ENCODE data around the gene SLC4A1AP. TPM values are rescaled to one million over a fixed set of nuclear protein-coding genes. Genes with fewer than 3 reads are reported as not detected.

Gene SLC4A1AP
- total and polyA plus RNA-seq, 2 experiments from 2014 or later: 24.3 to 29.2 TPM

GRCh38 chr2:27714053-27714452, 50.4 kb downstream of the SLC4A1AP start:
- H3K27me3 Mint-ChIP-seq (ENCODE audit: insufficient read depth, low read depth, poor library complexity): peaks cover 11% of the 10 kb centered on the region
- no peaks in the 10 kb centered on the region; the same call in 2 of the 3 replicates for H3K36me3 Mint-ChIP-seq (ENCODE audit: low read depth)
- no peak overlapping the region for H3K27ac ChIP-seq (ENCODE audit: low read depth)
- peak overlapping the region; percentile 86 for H3K4me3 Mint-ChIP-seq
- no peaks in the 10 kb centered on the region for H3K79me2 ChIP-seq (replicated peaks; ENCODE audit: insufficient read depth)
- no peaks in the 10 kb centered on the region for H3K9me2 ChIP-seq (ENCODE audit: insufficient read depth)
- no peak overlapping the region for H3K27ac Mint-ChIP-seq
- H3K27me3 ChIP-seq (ENCODE audit: insufficient read depth): peaks cover 26% of the 10 kb centered on the region; the same call in 1 of the 2 replicates
- H3K4me1 ChIP-seq (ENCODE audit: insufficient read depth): 0 out of 2 replicates have a peak, but pooled peaks cover 7% of the 10 kb centered on the region
- DNase-seq (ENCODE audit: low spot score) (no peak), ATAC-seq (no peak)
- H3K4me2 ChIP-seq: peak overlapping the region; percentile 95; the same call in 1 of the 2 replicates
- no peak overlapping the region for H2AFZ ChIP-seq
- peak overlapping the region; percentile 93; the same call in 1 of the 2 replicates for H3K4me3 ChIP-seq
- H3K36me3 ChIP-seq (ENCODE audit: insufficient read depth): no peaks in the 10 kb centered on the region
- H4K20me1 ChIP-seq (replicated peaks; ENCODE audit: insufficient read depth): no peaks in the 10 kb centered on the region
- H3F3A ChIP-seq (replicated peaks; ENCODE audit: low read depth): no peaks in the 10 kb centered on the region; the same call in 1 of the 2 replicates
- TF ChIP-seq JUNB (IDR thresholded peaks at IDR 0.05; ENCODE audit: unreplicated experiment) (no peak), POLR2AphosphoS5 (IDR thresholded peaks at IDR 0.05; ENCODE audit: low read depth) (no peak), REST (IDR thresholded peaks at IDR 0.05; ENCODE audit: unreplicated experiment) (no peak), CTCF (conservative IDR thresholded peaks at IDR 0.05; ENCODE audit: low read depth in 2 of 2) (no peak), CREB1 (CRISPR knock-in tag; IDR thresholded peaks at IDR 0.05; ENCODE audit: low read depth) (no peak), EZH2phosphoT487 (IDR thresholded peaks at IDR 0.05; ENCODE audit: unreplicated experiment) (no peak), ZNF331 (CRISPR knock-in tag; IDR thresholded peaks at IDR 0.05; ENCODE audit: low read depth) (no peak), NANOG (IDR thresholded peaks at IDR 0.05; ENCODE audit: borderline replicate concordance) (no peak), ZNF462 (CRISPR knock-in tag; IDR thresholded peaks at IDR 0.05) (no peak), ZNF114 (CRISPR knock-in tag; IDR thresholded peaks at IDR 0.05) (no peak)
- peaks cover 3% of the 10 kb centered on the region; the same call in 1 of the 3 replicates for H3K9me3 Mint-ChIP-seq
- peaks cover 18% of the 10 kb centered on the region for H3K4me1 Mint-ChIP-seq

All from GM23338 (cell line).